ENCODE measurements around the gene DCBLD2. TPM values are rescaled to one million over a fixed set of nuclear protein-coding genes. Genes with fewer than 3 reads are reported as not detected.

The DCBLD2 gene
- total RNA-seq: 310 and 804 TPM in 2 replicates

DNA sequence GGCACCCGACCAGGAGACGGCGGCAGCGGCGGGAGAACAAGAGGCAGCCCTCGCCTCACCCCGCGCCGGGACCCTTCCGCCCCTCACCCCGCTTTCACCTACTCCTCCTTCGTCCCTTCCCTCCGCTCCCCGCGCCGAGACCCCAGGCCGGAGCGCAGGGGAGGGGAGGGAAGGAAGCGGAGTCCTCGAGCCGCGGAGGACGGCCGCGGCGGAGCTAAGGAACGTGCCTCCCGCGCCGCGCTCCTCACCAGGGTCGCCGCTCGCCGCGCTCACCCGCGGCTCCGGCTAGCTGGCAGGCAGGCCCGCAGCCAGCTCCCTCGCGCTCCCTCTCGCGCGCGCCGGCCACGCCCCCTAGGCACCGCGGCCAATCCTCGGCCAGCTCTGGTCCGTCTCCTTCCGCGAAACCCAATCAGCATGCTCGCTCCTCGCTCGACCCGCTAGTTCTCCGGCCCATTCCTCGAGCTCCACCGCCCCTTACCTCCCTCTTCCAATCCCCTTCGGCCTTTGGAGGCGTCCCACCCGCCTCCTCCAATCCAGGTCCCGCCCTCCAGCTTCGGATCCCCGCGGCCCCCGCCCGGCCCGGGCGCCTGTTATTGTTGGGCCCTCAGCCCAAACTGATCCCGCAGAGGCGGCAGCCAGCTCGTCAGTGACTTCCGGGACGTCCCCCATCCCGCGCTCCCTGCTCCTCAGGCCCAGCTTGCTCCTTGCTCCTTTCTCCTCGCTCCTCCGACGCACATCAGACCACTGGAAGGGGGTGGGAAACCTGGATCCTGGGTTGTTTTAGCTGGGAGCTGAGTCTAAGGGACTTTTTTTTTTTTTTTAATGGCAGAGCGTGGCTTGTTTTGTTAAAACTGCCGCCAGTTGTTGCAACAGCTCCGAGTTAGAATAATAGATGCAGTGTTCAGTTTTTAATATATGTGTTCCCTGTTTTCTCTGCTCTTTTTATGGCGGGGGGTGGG lies at the start of gene DCBLD2:
Gene DCBLD2 (minus strand): TSS at position 304 of the 959 bp plus-strand sequence. CDS start 369 bp downstream, outside the sequence.

GRCh38 chr3:98763076-98763475 lies 138.4 kb downstream of the DCBLD2 start, which contains the start of gene ST3GAL6:
ST3GAL6 (plus strand) TSS chr3:98763340; CDS start chr3:98768441, 5,101 bp downstream.

Small RNA genes lying within 50 kb of the gene (small RNA-seq; reads per million reads assigned to genes)
- not detected for gene RNU6-1263P
- gene RNU6-26P: not detected

Other genes with a start within 250 kb of the DCBLD2 start
- gene ST3GAL6, start 138.4 kb downstream of the DCBLD2 start, total RNA-seq: 0.59 and 1.5 TPM in 2 replicates